ENCODE results near the gene XRCC1. TPM values are rescaled to one million over a fixed set of nuclear protein-coding genes. Genes with fewer than 3 reads are reported as not detected.
A peak's percentile ranks its signal among the peaks of the same experiment; 100 is the strongest.

XRCC1 gene
- total and polyA plus RNA-seq, 9 of the 15 experiments (the other 6 are each of a cell fraction or from before 2014, with no cell fraction given), result 1.5 to 36.9 (median 24.9) TPM

DNA sequence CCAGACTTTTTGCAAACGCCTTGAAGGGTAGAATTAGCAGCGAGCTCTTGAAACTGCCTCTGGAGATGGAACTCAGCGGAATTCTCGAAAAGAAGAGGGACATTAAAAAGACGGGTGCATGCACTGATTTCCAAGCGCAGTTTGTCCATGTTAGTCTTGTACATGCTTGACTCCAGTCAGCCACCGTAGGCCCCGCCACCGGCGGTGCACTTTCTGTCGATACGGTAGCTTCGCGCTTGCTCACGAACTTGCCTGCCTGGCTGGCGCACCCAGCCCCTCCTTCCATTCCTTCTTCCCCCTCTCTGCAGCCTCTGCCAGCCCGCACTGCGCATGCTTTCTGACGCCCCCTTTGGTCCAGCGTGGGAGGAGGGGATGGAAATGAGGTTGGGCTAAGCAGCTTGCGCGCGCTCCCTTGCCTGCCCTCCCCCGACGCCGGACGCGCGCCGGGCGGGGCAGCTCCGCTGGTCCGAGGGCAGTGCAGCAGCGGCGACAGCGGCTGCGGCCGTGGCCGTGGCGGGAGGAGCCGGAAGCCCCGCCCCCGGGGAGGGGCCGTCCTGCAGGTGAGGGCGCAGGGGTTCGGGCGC, 42.3 kb downstream of the XRCC1 start, which contains the start of gene ZNF575 (continued):
- no peak for TF ChIP-seq HNRNPUL1 (IDR thresholded peaks at IDR 0.05; ENCODE audit: low read length)
- no peak for TF ChIP-seq SAFB (IDR thresholded peaks at IDR 0.05; ENCODE audit: borderline replicate concordance, low read depth, low read length)
- TF ChIP-seq TCF7L2 (IDR thresholded peaks at IDR 0.05; ENCODE audit: low read depth, low read length), result no peak; the same call in 1 of the 2 replicates
- TF ChIP-seq KAT8 (IDR thresholded peaks at IDR 0.05; ENCODE audit: low read depth), result no peak
- no peak for TF ChIP-seq PYGO2 (tag; IDR thresholded peaks at IDR 0.05)
- TF ChIP-seq RBFOX2 (IDR thresholded peaks at IDR 0.05; ENCODE audit: low read depth, low read length), result peak; percentile 47
- no peak for TF ChIP-seq RBM34 (IDR thresholded peaks at IDR 0.05; ENCODE audit: borderline replicate concordance, insufficient read depth, low read length)
- no peak for TF ChIP-seq CHD1 (IDR thresholded peaks at IDR 0.05; ENCODE audit: low read length)
- TF ChIP-seq, protein P1, sequence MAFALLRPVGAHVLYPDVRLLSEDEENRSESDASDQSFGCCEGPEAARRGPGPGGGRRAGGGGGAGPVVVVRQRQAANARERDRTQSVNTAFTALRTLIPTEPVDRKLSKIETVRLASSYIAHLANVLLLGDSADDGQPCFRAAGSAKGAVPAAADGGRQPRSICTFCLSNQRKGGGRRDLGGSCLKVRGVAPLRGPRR (CRISPR knock-in tag; IDR thresholded peaks at IDR 0.05), result no peak
- TF ChIP-seq SIN3B (IDR thresholded peaks at IDR 0.05; ENCODE audit: low read depth), result peak; percentile 46
- TF ChIP-seq CEBPG (CRISPR knock-in tag; IDR thresholded peaks at IDR 0.05), result no peak
- no peak for TF ChIP-seq CEBPG (tag; conservative IDR thresholded peaks at IDR 0.05 in 1 of 2, IDR thresholded peaks at IDR 0.05 in 1 of 2)
- TF ChIP-seq, protein P2, sequence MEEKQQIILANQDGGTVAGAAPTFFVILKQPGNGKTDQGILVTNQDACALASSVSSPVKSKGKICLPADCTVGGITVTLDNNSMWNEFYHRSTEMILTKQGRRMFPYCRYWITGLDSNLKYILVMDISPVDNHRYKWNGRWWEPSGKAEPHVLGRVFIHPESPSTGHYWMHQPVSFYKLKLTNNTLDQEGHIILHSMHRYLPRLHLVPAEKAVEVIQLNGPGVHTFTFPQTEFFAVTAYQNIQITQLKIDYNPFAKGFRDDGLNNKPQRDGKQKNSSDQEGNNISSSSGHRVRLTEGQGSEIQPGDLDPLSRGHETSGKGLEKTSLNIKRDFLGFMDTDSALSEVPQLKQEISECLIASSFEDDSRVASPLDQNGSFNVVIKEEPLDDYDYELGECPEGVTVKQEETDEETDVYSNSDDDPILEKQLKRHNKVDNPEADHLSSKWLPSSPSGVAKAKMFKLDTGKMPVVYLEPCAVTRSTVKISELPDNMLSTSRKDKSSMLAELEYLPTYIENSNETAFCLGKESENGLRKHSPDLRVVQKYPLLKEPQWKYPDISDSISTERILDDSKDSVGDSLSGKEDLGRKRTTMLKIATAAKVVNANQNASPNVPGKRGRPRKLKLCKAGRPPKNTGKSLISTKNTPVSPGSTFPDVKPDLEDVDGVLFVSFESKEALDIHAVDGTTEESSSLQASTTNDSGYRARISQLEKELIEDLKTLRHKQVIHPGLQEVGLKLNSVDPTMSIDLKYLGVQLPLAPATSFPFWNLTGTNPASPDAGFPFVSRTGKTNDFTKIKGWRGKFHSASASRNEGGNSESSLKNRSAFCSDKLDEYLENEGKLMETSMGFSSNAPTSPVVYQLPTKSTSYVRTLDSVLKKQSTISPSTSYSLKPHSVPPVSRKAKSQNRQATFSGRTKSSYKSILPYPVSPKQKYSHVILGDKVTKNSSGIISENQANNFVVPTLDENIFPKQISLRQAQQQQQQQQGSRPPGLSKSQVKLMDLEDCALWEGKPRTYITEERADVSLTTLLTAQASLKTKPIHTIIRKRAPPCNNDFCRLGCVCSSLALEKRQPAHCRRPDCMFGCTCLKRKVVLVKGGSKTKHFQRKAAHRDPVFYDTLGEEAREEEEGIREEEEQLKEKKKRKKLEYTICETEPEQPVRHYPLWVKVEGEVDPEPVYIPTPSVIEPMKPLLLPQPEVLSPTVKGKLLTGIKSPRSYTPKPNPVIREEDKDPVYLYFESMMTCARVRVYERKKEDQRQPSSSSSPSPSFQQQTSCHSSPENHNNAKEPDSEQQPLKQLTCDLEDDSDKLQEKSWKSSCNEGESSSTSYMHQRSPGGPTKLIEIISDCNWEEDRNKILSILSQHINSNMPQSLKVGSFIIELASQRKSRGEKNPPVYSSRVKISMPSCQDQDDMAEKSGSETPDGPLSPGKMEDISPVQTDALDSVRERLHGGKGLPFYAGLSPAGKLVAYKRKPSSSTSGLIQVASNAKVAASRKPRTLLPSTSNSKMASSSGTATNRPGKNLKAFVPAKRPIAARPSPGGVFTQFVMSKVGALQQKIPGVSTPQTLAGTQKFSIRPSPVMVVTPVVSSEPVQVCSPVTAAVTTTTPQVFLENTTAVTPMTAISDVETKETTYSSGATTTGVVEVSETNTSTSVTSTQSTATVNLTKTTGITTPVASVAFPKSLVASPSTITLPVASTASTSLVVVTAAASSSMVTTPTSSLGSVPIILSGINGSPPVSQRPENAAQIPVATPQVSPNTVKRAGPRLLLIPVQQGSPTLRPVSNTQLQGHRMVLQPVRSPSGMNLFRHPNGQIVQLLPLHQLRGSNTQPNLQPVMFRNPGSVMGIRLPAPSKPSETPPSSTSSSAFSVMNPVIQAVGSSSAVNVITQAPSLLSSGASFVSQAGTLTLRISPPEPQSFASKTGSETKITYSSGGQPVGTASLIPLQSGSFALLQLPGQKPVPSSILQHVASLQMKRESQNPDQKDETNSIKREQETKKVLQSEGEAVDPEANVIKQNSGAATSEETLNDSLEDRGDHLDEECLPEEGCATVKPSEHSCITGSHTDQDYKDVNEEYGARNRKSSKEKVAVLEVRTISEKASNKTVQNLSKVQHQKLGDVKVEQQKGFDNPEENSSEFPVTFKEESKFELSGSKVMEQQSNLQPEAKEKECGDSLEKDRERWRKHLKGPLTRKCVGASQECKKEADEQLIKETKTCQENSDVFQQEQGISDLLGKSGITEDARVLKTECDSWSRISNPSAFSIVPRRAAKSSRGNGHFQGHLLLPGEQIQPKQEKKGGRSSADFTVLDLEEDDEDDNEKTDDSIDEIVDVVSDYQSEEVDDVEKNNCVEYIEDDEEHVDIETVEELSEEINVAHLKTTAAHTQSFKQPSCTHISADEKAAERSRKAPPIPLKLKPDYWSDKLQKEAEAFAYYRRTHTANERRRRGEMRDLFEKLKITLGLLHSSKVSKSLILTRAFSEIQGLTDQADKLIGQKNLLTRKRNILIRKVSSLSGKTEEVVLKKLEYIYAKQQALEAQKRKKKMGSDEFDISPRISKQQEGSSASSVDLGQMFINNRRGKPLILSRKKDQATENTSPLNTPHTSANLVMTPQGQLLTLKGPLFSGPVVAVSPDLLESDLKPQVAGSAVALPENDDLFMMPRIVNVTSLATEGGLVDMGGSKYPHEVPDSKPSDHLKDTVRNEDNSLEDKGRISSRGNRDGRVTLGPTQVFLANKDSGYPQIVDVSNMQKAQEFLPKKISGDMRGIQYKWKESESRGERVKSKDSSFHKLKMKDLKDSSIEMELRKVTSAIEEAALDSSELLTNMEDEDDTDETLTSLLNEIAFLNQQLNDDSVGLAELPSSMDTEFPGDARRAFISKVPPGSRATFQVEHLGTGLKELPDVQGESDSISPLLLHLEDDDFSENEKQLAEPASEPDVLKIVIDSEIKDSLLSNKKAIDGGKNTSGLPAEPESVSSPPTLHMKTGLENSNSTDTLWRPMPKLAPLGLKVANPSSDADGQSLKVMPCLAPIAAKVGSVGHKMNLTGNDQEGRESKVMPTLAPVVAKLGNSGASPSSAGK (IDR thresholded peaks at IDR 0.05), result no peak
- no peak for TF ChIP-seq BHLHE40 (IDR thresholded peaks at IDR 0.05; ENCODE audit: low read length)
- TF ChIP-seq TBP (optimal IDR thresholded peaks at IDR 0.05; ENCODE audit: low read depth, low read length), result peak; percentile 40
- no peak for TF ChIP-seq ZNF830 (CRISPR knock-in tag; IDR thresholded peaks at IDR 0.05)
- TF ChIP-seq, protein P3, sequence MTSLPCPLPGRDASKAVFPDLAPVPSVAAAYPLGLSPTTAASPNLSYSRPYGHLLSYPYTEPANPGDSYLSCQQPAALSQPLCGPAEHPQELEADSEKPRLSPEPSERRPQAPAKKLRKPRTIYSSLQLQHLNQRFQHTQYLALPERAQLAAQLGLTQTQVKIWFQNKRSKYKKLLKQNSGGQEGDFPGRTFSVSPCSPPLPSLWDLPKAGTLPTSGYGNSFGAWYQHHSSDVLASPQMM (CRISPR knock-in tag; IDR thresholded peaks at IDR 0.05), result no peak
- TF ChIP-seq HDAC1 (IDR thresholded peaks at IDR 0.05), result peak in 1 of 2 experiments; percentile 66; a peak in 1 of 4 replicates
